Retinal pigment epithelial cell (primary cell): Measurements from ENCODE around the gene SMLR1.

Source experiments
- DNase-seq: peaks from one replicate; pipeline ENCODE4 v3.0.0-alpha.2; 2010; ENCODE audit warnings: low read depth
- H3K4me3 ChIP-seq: 2 replicates; pipeline ENCODE4 v1.5.1; 2011; ENCODE audit warnings: mild to moderate bottlenecking, low read length, control low read depth, moderate library complexity
- CTCF ChIP-seq: conservative IDR thresholded peaks from 2 replicates; pipeline ENCODE4 v1.5.1; 2011; ENCODE audit warnings: low read depth, low read length, control low read depth, inconsistent platforms

SMLR1 gene

GRCh38 chr6:130836055-130836640, 8.9 kb downstream of the SMLR1 start:
- no peak for TF ChIP-seq CTCF
- DNase-seq = no peak
- H3K4me3 ChIP-seq = no peak overlapping the region

DNA sequence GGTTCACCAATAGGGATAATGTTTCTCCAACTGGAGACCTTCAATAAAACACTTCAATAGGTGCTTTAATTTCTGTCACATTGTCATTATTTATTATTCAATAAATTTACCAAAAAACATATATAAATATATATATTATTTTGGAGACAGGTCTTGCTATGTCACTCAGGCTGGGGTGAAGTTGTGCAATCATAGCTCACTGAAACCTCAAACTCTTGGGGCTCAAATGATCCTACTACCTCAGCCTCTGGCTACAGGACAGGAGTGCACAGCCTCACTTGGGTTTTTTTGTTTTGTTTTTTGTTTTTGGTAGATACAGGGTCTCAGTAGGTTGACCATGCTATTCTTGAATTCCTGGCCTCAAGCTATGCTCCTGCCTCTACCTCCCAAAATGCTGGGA, 9.9 kb downstream of the SMLR1 start:
- H3K4me3 ChIP-seq = no peak overlapping the region
- no peak for TF ChIP-seq CTCF
- no peak for DNase-seq

GRCh38 chr6:130838250-130838860, 11.1 kb downstream of the SMLR1 start:
- no peak for DNase-seq
- no peak for TF ChIP-seq CTCF
- H3K4me3 ChIP-seq = no peak overlapping the region

DNA sequence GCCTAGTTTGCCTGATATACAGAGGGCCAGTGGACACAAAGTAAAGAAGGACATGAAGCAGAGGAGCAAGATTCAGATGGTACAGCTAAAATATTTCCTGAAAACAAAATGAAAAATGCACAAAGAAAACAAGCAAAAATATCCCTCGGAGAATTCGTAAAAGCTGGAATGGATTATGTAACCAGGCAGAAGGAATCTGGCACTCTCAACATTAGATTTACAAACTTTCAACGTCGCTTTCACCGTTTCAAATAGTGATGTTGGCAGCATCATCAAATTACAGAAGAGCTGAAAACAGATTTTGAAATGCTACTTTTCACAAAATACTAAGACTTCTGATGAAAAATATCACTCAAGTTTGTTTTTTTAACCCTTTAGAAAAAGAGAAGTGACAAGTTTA, 11.7 kb downstream of the SMLR1 start:
- H3K4me3 ChIP-seq = no peak overlapping the region
- TF ChIP-seq CTCF = no peak
- DNase-seq = no peak

DNA sequence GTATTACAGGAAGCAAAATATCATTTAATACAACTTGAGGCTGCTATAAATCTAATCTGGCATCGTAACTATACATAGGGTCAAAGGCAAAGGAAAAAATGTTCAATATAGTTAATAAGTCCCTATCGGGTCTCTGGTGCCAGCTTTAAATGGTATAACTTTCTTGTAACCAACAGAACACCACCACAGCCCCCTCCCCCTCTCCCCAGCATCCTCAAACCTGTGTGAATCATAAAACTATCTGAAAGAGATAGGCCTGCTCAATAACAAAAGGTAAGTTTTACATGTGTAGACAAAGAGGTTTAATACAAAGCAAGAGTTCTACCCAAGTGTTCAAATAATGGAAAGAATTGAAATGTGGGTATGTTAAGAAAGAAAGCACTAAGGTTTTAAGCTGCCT, 12.2 kb downstream of the SMLR1 start:
- no peak for DNase-seq
- H3K4me3 ChIP-seq = no peak overlapping the region
- TF ChIP-seq CTCF = no peak

DNA sequence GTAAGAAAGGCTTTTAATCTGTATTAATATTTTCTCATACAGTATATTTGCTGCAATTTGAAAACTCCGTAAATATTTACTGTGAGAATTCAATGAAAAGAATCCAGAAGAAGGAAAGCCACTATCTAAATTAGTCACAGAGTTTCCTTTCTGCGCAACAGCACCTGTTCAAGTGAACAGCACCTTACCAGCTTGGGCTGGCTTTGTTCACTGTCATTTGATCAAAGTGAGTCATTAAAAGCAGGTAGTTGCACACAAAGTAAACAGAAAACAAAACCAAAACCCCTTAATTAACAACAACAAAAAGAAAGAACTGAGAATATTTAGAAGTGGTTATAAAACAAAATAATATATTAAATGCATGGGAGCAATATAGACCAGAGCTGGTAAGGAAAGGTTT, 12.8 kb downstream of the SMLR1 start:
- no peak for TF ChIP-seq CTCF
- H3K4me3 ChIP-seq = no peak overlapping the region
- DNase-seq = no peak

- DNase-seq = no peak
- TF ChIP-seq CTCF = no peak
Observed at GRCh38 chr6:130841128-130841728, 14.0 kb downstream of the SMLR1 start.

More at GRCh38 chr6:130841128-130841728, 14.0 kb downstream of the SMLR1 start:
- H3K4me3 ChIP-seq = no peak overlapping the region
